GOT3 (cell line): ENCODE results near the gene IKZF4.

Experiments
- DNase-seq: peaks from one replicate; lab custom pipeline; 2025; ENCODE audit warnings: mixed read lengths; lab: John Stamatoyannopoulos, UW

Gene IKZF4

DNA sequence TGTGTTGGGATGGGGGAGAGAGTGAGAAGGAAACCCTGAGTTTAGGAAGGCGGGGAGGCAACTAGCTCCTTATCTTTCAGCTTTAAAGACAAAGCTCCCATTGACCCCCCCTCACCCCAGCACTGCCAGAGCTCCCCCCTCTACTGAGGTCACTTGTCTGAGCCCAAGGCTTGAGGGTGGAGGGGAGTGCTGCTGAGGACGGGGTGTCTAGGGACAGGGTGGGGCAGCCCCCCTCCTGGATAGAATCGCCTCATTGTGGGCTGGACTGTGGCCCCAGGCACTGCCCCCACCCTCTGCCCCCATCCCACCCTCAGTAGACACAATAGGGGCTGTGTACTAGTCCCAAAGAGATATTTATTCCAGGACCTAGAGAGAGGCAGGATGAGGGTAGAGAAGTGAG is 62.1 kb downstream of the IKZF4 start:
- no peak for DNase-seq

DNA sequence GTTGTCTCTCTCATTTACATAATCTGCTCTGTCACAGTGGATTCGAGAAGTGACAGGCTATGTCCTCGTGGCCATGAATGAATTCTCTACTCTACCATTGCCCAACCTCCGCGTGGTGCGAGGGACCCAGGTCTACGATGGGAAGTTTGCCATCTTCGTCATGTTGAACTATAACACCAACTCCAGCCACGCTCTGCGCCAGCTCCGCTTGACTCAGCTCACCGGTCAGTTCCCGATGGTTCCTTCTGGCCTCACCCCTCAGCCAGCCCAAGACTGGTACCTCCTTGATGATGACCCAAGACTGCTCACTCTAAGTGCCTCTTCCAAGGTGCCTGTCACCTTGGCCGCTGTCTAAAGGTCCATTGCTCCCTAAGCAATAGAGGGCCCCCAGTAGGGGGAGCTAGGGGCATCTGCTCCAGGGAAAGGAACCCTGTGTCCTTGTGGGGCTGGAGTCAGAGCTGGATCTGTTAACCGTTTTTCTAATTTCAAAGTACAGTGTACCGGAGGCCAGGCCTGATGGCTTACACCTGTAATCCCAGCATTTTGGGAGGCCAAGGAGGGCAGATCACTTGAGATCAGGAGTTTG is 64.2 kb downstream of the IKZF4 start:
- no peak for DNase-seq

GRCh38 chr12:56086096-56086495 is 65.3 kb downstream of the IKZF4 start:
- no peak for DNase-seq

- no peak for DNase-seq
Measured at GRCh38 chr12:56086608-56087007, 65.8 kb downstream of the IKZF4 start.

- DNase-seq: no peak
Measured at GRCh38 chr12:56087220-56087619, 66.4 kb downstream of the IKZF4 start.
